RWPE1 (cell line): ENCODE results near the gene AMACR.

Source experiments
- CTCF ChIA-PET: fragments of 350-600 bp; sonication (Branson Sonifier 250); formaldehyde crosslinking; extraction: SDS; loops from one replicate; lab custom pipeline; 2021; lab: Yijun Ruan, JAX
- POLR2A ChIA-PET: fragments of 400-600 bp; formaldehyde crosslinking; extraction: SDS; loops from one replicate; lab custom pipeline; 2020; ENCODE audit warnings: antibody characterized with exemption; ENCODE audit not compliant: low non-redundant PET; lab: Yijun Ruan, JAX
- DNase-seq: peaks from one replicate; pipeline ENCODE4 v3.0.0; 2012; ENCODE audit warnings: low spot score
- H3K27ac ChIP-seq: fragments of 450-650 bp; 2 replicates; pipeline ENCODE4 v1.5.1; 2017
- TF ChIP-seq, protein P1 (sequence below): fragments of 450-650 bp; conservative IDR thresholded peaks from 2 replicates; pipeline ENCODE4 v1.5.1; 2017; ENCODE audit warnings: low read depth, mild to moderate bottlenecking

Gene AMACR

DNA sequence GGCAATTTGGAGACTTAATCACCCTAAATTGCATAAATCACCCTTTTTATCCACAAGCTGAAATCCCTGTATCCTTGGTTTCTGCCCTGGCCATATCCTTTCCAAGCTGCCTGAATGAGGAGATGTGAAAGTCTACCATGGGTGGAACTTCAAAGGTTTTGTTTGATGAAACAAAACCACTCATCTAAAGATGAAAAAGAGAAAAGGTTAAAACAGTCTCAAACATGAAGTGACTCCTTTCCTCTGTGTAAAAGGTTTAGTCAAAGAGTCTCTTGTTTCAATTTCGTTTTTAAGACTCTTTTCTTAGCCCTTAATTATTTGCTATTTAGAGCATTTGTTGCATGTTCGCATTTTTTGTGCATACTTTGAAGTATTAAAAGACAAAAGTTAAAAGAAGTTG, 34.6 kb downstream of the AMACR start:
- DNase-seq, result no peak
- TF ChIP-seq, protein P1, sequence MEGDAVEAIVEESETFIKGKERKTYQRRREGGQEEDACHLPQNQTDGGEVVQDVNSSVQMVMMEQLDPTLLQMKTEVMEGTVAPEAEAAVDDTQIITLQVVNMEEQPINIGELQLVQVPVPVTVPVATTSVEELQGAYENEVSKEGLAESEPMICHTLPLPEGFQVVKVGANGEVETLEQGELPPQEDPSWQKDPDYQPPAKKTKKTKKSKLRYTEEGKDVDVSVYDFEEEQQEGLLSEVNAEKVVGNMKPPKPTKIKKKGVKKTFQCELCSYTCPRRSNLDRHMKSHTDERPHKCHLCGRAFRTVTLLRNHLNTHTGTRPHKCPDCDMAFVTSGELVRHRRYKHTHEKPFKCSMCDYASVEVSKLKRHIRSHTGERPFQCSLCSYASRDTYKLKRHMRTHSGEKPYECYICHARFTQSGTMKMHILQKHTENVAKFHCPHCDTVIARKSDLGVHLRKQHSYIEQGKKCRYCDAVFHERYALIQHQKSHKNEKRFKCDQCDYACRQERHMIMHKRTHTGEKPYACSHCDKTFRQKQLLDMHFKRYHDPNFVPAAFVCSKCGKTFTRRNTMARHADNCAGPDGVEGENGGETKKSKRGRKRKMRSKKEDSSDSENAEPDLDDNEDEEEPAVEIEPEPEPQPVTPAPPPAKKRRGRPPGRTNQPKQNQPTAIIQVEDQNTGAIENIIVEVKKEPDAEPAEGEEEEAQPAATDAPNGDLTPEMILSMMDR, result no peak
- POLR2A ChIA-PET, result no interaction called here

DNA sequence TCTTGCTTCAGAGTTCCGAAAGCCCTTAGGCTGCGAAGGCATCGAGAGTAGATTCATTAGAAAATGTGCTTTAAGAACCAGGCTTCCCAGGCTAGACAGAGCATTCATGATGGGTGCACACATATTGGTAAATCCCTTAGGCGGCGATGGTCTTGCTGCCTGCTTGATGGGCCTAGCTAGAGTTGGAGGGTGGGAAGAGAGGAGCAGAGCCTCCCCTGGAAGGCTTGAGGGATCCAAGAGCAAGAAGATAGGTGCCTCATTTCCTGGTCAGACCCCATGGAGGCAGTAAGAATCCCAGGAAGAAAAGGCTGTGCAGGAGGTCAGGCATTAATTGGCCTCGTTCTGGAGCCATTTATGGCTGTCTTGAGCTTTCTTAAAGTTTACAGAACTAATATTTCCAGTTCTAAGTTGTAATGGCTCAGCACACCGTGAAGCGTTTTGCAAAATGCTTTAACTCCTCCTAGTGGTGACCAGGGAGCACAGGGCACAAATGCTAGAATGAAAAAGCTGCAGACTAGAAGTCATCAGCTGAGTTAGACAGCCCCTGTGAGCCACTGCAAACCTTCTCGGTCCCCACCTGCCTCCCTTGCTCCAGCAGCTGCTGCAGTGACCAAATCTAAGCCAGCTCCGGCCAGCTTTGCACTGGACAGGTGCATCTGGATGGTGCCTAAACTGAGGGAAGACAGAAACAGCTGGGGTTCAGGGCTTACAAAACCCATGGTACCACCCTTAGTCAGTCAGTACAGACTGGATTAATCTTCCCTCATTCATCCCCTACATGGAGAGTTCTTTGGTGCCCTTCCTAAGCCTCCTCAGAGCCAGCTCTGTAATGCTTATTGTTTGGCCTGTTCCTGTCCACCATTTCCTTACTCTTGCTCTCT, 38.0 kb downstream of the AMACR start:
- no peak overlapping the region for H3K27ac ChIP-seq
- peak; percentile 34 for DNase-seq
- CTCF ChIA-PET, result interaction anchor here (0.6 to 1.5 kb wide), 5 partner anchors 10 to 534 kb away, joined by 3 to 5 read pairs (median 3); no protein-coding TSS in a partner anchor
- POLR2A ChIA-PET, result no interaction called here
- TF ChIP-seq, protein P1, result peak; percentile 37

More for the DNA sequence above, 34.6 kb downstream of the AMACR start:
- CTCF ChIA-PET, result no interaction called here
- no peak overlapping the region for H3K27ac ChIP-seq

DNA sequence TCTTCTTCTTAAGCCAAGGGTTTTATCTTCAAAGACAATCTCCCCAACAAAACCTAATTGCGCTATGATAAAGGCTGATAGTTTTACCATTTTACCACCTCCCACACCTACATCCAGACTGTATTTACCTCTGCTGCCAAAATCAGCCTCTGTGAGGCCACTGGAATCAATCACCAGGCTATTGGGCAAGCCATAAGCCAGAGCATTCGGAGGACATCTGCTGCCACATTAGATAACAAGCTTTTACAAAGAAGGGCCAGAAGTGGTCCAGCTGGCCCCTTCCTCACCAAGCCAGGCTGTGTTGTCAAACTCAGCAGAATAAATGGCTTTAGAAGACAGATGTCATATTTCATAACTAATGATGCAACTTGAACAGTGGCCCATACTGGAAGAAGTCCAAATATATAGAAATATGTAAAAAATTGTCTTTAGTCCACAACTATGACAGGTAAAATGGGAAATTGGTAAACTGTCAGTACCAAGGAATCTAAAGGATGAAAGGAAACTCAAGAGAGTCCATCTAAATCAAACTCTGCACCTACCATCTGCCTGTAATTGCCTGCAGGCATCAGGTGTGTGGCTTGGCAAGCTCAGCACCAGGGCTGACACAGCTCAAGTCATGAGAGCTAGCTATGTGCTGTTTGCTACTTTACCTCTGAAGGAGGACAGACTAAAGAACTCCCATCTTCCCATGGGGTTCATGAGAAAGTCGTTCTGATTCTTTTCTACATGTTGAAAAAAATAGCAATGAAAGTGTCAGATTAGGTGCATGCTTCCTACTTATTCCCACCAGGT, 39.4 kb downstream of the AMACR start:
- ChIA-PET CTCF (interaction anchor here (0.6 kb wide), 1 partner anchor 181 kb away, joined by 3 read pairs; no protein-coding TSS in a partner anchor), POLR2A (no interaction called here)
- TF ChIP-seq, protein P1, result no peak
- H3K27ac ChIP-seq, result no peak overlapping the region
- DNase-seq, result no peak

DNA sequence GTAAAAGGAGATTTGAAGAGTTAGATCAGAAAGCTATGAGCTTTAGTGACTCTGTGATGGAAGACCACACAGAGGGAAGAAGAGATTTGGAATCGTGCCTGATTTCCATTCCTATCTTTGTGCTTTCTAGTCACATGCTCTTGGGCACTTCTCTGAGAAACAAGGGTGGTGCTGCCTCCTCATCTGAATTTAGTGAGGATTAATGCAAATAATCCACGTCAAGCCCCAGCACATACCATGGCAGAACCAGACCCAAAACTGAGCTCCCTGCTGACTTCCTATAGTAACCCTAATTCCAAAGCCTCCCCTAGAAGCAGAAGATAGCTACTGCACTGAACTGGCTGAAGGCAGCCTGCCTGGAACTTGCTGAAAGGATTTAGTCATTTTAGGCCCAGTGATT, 41.0 kb downstream of the AMACR start:
- ChIA-PET CTCF (no interaction called here), POLR2A (no interaction called here)
- H3K27ac ChIP-seq, result no peak overlapping the region
- TF ChIP-seq, protein P1, result no peak
- no peak for DNase-seq

DNA sequence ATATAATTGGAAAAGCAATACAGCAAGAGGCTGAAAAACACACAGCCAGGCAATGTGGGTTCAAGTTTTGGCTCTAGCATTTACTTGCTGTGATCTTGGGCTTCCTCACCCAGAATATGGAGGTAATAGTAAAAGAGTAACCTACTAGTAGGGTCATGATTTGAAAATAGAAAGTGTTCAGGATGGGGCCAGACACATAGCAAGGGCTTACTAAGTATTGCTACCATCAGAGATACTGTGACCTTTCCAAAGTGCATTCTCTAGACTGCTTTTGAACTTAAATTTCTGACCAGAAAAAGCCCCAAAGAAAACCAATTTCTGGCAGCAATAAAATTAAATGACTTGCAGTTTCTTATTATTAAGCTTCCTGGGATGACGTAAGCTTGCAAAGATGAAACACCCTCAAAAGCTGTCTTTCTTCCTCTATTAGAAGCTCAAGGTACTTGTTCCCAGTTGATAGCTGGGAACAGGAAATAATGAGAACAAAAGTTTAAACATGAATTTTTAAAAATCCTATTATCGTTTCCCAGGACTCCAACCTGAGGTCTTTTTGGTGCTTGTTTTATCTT, 43.6 kb downstream of the AMACR start:
- POLR2A ChIA-PET, result no interaction called here
- CTCF ChIA-PET, result no interaction called here
- H3K27ac ChIP-seq, result no peak overlapping the region
- DNase-seq, result no peak
- TF ChIP-seq, protein P1, result no peak

DNA sequence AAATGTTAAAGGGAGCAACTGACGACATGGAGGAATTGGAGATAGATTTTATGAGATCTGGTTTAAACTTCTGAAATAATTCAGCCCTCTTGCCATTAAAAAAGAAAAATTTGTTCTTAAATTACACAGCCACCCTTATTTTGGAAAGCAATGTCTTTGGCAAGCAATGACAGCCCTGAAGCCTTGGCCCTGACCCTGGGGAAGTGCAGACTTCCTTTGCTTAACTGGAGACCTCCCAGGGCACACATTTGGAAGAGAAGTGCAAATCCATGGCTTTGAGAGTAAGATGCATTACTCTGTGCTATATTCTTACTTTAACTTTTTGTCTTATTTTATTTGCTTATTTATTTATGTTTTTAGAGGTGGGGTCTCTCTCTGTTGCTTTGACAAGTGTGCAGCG, 49.7 kb downstream of the AMACR start:
- POLR2A ChIA-PET, result no interaction called here
- DNase-seq, result no peak
- TF ChIP-seq, protein P1, result no peak
- CTCF ChIA-PET, result no interaction called here
- H3K27ac ChIP-seq, result no peak overlapping the region
